LNCAP (cell line): ENCODE measurements around the gene APP.

Experiments
- TF ChIP-seq, protein P1 (sequence below): fragments of 450-650 bp; IDR thresholded peaks from 2 replicates; pipeline ENCODE4 v1.5.1; 2017; ENCODE audit warnings: mild to moderate bottlenecking

Gene APP

DNA sequence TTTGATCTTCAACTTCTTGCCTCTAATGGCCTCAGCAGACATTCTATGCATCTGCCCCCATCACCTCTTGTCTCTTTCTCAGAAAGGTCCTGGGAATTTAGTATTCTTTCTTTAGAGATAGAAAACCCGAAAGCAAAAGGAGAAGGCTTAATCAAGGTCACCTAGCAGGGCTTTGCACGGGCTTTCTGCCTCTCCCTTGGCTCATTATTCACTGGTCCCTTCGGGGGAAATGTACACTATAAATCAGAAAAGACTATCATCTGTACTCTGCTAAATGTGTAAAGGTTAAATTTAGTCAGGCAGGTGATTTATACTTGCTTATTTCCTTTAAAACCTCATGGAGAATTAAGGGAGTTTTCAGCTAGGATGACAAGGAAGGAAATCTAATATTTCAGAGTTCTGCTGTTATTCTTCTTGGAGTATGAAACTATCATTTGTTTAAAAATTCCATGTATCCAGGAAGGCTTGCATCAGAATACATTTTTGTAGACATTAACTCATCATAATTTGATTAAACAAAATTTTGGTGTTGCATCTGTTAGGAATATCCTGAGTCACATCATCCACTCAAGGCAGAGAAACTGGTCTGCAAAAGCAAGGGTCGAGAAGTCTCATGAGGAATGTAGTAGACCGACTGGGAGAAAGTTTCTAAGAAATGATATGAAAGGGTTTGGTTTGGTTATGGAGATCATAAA lies 311.2 kb downstream of the APP start:
- TF ChIP-seq, protein P1, sequence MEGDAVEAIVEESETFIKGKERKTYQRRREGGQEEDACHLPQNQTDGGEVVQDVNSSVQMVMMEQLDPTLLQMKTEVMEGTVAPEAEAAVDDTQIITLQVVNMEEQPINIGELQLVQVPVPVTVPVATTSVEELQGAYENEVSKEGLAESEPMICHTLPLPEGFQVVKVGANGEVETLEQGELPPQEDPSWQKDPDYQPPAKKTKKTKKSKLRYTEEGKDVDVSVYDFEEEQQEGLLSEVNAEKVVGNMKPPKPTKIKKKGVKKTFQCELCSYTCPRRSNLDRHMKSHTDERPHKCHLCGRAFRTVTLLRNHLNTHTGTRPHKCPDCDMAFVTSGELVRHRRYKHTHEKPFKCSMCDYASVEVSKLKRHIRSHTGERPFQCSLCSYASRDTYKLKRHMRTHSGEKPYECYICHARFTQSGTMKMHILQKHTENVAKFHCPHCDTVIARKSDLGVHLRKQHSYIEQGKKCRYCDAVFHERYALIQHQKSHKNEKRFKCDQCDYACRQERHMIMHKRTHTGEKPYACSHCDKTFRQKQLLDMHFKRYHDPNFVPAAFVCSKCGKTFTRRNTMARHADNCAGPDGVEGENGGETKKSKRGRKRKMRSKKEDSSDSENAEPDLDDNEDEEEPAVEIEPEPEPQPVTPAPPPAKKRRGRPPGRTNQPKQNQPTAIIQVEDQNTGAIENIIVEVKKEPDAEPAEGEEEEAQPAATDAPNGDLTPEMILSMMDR, result no peak

DNA sequence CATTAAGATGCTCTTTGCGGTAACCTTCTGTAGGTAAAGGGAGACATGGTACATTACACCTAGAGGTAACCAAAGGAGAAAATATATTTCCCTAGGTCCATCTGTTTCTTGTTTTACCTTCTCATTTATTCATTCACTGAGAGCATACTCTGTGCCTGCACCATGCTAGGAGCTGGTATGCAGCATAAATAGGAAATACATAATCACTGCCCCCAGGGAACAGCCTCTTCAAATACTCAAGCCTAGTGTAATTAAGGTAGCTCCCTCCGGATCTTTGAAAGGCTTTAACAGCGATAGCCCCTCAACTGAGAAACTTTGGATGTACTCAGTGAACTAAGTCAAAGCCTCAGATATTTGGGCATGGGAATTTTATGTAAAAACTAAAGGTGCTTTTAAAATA lies 312.2 kb downstream of the APP start:
- TF ChIP-seq, protein P1, result no peak

- TF ChIP-seq, protein P1, result no peak
Observed at GRCh38 chr21:25857308-25858074, 313.1 kb downstream of the APP start.

- TF ChIP-seq, protein P1, result no peak
Observed at GRCh38 chr21:25855576-25855975, 315.0 kb downstream of the APP start.

GRCh38 chr21:25850126-25850842 lies 320.3 kb downstream of the APP start:
- TF ChIP-seq, protein P1, result no peak

DNA sequence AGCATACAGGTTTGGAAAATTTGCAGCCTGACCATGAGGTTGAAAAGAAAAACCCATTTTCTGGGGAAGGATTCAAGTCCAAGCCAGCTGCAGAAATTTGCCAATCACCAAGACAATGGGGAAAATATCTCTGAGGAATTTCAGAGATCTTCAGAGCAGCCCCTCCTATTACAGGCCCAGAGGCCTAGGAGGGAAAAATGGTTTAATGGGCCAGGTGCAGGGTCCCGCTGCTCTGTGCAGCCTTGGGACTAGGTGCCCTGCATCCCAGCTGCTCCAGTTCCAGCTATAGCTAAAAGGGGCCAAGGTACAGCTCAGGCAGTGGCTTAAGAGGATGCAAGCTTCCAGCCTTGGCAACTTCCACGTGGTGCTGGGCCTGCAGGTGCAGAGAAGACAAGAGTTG lies 322.3 kb downstream of the APP start:
- TF ChIP-seq, protein P1, result no peak

- TF ChIP-seq, protein P1, result no peak
Observed at GRCh38 chr21:25845729-25846256, 324.8 kb downstream of the APP start.
